Peyer's patch (tissue), 4 donors: Measurements from ENCODE around the gene NUBP1.

Experiments used
- CTCF ChIP-seq, 6 experiments: fragments of 450-650 bp in 4 of 6; fragments of 200-600 bp in 2 of 6; sonication (generic) in 1 of 6; IDR thresholded peaks; one replicate each; pipeline ENCODE4 v1.5.1; 2017 to 2019; ENCODE audit warnings: antibody characterized with exemption in 6 of 6, mild to moderate bottlenecking in 3 of 6, moderate library complexity in 1 of 6
- POLR2A ChIP-seq, 2 donors: fragments of 450-650 bp; IDR thresholded peaks; one replicate each; pipeline ENCODE4 v1.5.1; 2017; ENCODE audit warnings: antibody characterized with exemption in 2 of 2, mild to moderate bottlenecking in 2 of 2, moderate library complexity in 2 of 2

GRCh38 chr16:10806698-10807097, 63.1 kb downstream of the NUBP1 start:
- TF ChIP-seq CTCF (IDR thresholded peaks at IDR 0.05) (no peak), POLR2A (IDR thresholded peaks at IDR 0.05) (no peak)
